HepG2 (cell line): ENCODE data around the gene SLC25A10. TPM values are rescaled to one million over a fixed set of nuclear protein-coding genes. Genes with fewer than 3 reads are reported as not detected.

Experiments used
- ASH2L ChIP-seq: fragments of 300-600, 200-600 bp; sonication (generic); IDR thresholded peaks from 2 replicates; pipeline ENCODE4 v1.7.0; 2017; ENCODE audit warnings: low read depth, mild to moderate bottlenecking, moderate library complexity, mixed read lengths, low read length; ENCODE audit not compliant: insufficient read length
- MIXL1 ChIP-seq: IDR thresholded peaks from 2 replicates; pipeline ENCODE4 v1.6.1; 2016
- NCOA2 ChIP-seq: sonication (generic); formaldehyde crosslinking; IDR thresholded peaks from 2 replicates; pipeline ENCODE4 v1.8.0; 2022; ENCODE audit warnings: inconsistent platforms
- PITX1 ChIP-seq: sonication (generic); formaldehyde crosslinking; IDR thresholded peaks from 2 replicates; pipeline ENCODE4 v1.5.1; 2020; ENCODE audit warnings: mild to moderate bottlenecking, missing genetic modification reagents
- POLR2G ChIP-seq: fragments of 200-400 bp; formaldehyde crosslinking; IDR thresholded peaks from 2 replicates; pipeline ENCODE4 v1.6.1; 2018; ENCODE audit warnings: mild to moderate bottlenecking, low read depth, low read length, moderate library complexity
- RNF219 ChIP-seq: sonication (generic); formaldehyde crosslinking; IDR thresholded peaks from 2 replicates; pipeline ENCODE4 v1.5.0; 2020; ENCODE audit warnings: mild to moderate bottlenecking, missing genetic modification reagents
- XRCC5 ChIP-seq: fragments of 200-400 bp; formaldehyde crosslinking; optimal IDR thresholded peaks from 2 replicates; pipeline ENCODE3; 2017; ENCODE audit warnings: mild to moderate bottlenecking, low read length
- ZBTB10 ChIP-seq: sonication (generic); formaldehyde crosslinking; IDR thresholded peaks from 2 replicates; pipeline ENCODE4 v1.4.0; 2020; ENCODE audit warnings: missing genetic modification reagents, borderline replicate concordance
- ZFP36 ChIP-seq: fragments of 150-350 bp; IDR thresholded peaks from 2 replicates; pipeline ENCODE4 v1.6.1; 2018; ENCODE audit warnings: borderline replicate concordance, low read length, low read depth; ENCODE audit not compliant: partially characterized antibody
- ZFYVE20 ChIP-seq: sonication (generic); formaldehyde crosslinking; IDR thresholded peaks from 2 replicates; pipeline ENCODE4 v1.8.0; 2023; ENCODE audit warnings: low read depth, mild to moderate bottlenecking, moderate library complexity, missing genetic modification reagents, borderline replicate concordance
- ZMYM3 ChIP-seq: sonication (generic); formaldehyde crosslinking; IDR thresholded peaks from 2 replicates; pipeline ENCODE4 v1.5.1; 2020; ENCODE audit warnings: mild to moderate bottlenecking, missing genetic modification reagents
- ZNF180 ChIP-seq: sonication (generic); formaldehyde crosslinking; IDR thresholded peaks from 2 replicates; pipeline ENCODE4 v1.4.0; 2020; ENCODE audit warnings: low read depth, missing genetic modification reagents, borderline replicate concordance
- ZNF251 ChIP-seq: sonication (generic); formaldehyde crosslinking; IDR thresholded peaks from 2 replicates; pipeline ENCODE4 v1.9.0; 2021; ENCODE audit warnings: mild to moderate bottlenecking, missing genetic modification reagents
- ZNF280B ChIP-seq: sonication (generic); formaldehyde crosslinking; IDR thresholded peaks from 2 replicates; pipeline ENCODE4 v1.5.0; 2020; ENCODE audit warnings: missing genetic modification reagents, mild to moderate bottlenecking, borderline replicate concordance
- ZNF354B ChIP-seq: sonication (generic); formaldehyde crosslinking; IDR thresholded peaks from 2 replicates; pipeline ENCODE4 v1.8.0; 2022; ENCODE audit warnings: mild to moderate bottlenecking, missing genetic modification reagents
- ZNF547 ChIP-seq: sonication (generic); formaldehyde crosslinking; IDR thresholded peaks from 2 replicates; pipeline ENCODE4 v1.5.1; 2020; ENCODE audit warnings: mild to moderate bottlenecking, missing genetic modification reagents
- ZNF567 ChIP-seq: sonication (generic); formaldehyde crosslinking; IDR thresholded peaks from 2 replicates; pipeline ENCODE4 v1.8.1; 2023; ENCODE audit warnings: mild to moderate bottlenecking, missing genetic modification reagents, borderline replicate concordance
- ZNF724P ChIP-seq: sonication (generic); formaldehyde crosslinking; IDR thresholded peaks from 2 replicates; pipeline ENCODE4 v1.8.0; 2022; ENCODE audit warnings: missing genetic modification reagents, borderline replicate concordance
- ZNF75D ChIP-seq: sonication (generic); formaldehyde crosslinking; IDR thresholded peaks from 2 replicates; pipeline ENCODE4 v1.8.1; 2023; ENCODE audit warnings: missing genetic modification reagents, mild to moderate bottlenecking, borderline replicate concordance
- ZNF83 ChIP-seq: sonication (generic); formaldehyde crosslinking; IDR thresholded peaks from 2 replicates; pipeline ENCODE4 v1.4.0; 2020; ENCODE audit warnings: missing genetic modification reagents, mild to moderate bottlenecking, borderline replicate concordance
- polyA plus RNA-seq, 8 experiments: library from polyadenylated mRNA; depleted of rRNA in 3 of 8; stranded (reverse) in 7 of 8; unstranded in 1 of 8; fragments of >200 nt; fragmentation: Illumina TruSeq in 4 of 8; extraction: Trizol in 4 of 8; gene quantifications; 2 replicates each; pipeline versions ENCODE4 v1.2.1 to v1.2.3, GENCODE V29; 2011 to 2016; ENCODE audit warnings: low read depth in 4 of 8, missing spikeins in 1 of 8, mixed read lengths in 1 of 8; ENCODE audit not compliant: insufficient read depth in 1 of 8
- total RNA-seq, 5 experiments: library from RNA; depleted of rRNA; stranded (reverse); fragments of >200 nt; fragmentation: Illumina TruSeq; extraction: Trizol; gene quantifications; 2 replicates each; pipeline ENCODE4 v1.2.3, GENCODE V29; 2016; ENCODE audit warnings: low read depth in 1 of 5
- TF ChIP-seq, protein P1 (sequence below): IDR thresholded peaks from 2 replicates; pipeline ENCODE4 v1.6.1; 2016; ENCODE audit warnings: mild to moderate bottlenecking, missing biosample characterization, missing genetic modification reagents
- TF ChIP-seq, protein P2 (sequence below): sonication (generic); formaldehyde crosslinking; IDR thresholded peaks from 2 replicates; pipeline ENCODE4 v1.4.0; 2020; ENCODE audit warnings: missing genetic modification reagents

SLC25A10 gene
- total and polyA plus RNA-seq, 2 of the 13 experiments (the other 11 are each of a cell fraction or from before 2014, with no cell fraction given): 46.5 to 140 TPM

GRCh38 chr17:81712468-81713003 lies 452 bp downstream of the SLC25A10 start (continued):
- TF ChIP-seq ZFYVE20: peak; percentile 9; the same call in 1 of the 2 replicates
- TF ChIP-seq XRCC5: peak; percentile 8
- peak; percentile 81; the same call in 1 of the 2 replicates for TF ChIP-seq ZNF724P (CRISPR knock-in tag)
- peak; percentile 85 for TF ChIP-seq ZMYM3 (CRISPR knock-in tag)
- TF ChIP-seq RNF219: no peak; the same call in 1 of the 2 replicates
- no peak for TF ChIP-seq ZNF251 (CRISPR knock-in tag)
- TF ChIP-seq PITX1 (CRISPR knock-in tag): peak; percentile 49; the same call in 1 of the 2 replicates
- peak; percentile 70; the same call in 1 of the 2 replicates for TF ChIP-seq ZNF567 (CRISPR knock-in tag)
- peak; percentile 36; the same call in 1 of the 2 replicates for TF ChIP-seq ZNF83 (CRISPR knock-in tag)
- TF ChIP-seq ZNF180: no peak
- no peak for TF ChIP-seq ZNF547 (CRISPR knock-in tag)
- no peak for TF ChIP-seq ZBTB10 (CRISPR knock-in tag)
- TF ChIP-seq ZFP36: no peak
- peak; percentile 72; the same call in 1 of the 2 replicates for TF ChIP-seq ZNF280B (CRISPR knock-in tag)
- no peak for TF ChIP-seq NCOA2 (CRISPR knock-in tag)
- TF ChIP-seq ZNF75D: no peak
- peak; percentile 17; the same call in 1 of the 2 replicates for TF ChIP-seq POLR2G
- TF ChIP-seq, protein P1, sequence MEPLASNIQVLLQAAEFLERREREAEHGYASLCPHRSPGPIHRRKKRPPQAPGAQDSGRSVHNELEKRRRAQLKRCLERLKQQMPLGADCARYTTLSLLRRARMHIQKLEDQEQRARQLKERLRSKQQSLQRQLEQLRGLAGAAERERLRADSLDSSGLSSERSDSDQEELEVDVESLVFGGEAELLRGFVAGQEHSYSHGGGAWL: no peak
- TF ChIP-seq ASH2L: peak; percentile 57
- TF ChIP-seq, protein P2, sequence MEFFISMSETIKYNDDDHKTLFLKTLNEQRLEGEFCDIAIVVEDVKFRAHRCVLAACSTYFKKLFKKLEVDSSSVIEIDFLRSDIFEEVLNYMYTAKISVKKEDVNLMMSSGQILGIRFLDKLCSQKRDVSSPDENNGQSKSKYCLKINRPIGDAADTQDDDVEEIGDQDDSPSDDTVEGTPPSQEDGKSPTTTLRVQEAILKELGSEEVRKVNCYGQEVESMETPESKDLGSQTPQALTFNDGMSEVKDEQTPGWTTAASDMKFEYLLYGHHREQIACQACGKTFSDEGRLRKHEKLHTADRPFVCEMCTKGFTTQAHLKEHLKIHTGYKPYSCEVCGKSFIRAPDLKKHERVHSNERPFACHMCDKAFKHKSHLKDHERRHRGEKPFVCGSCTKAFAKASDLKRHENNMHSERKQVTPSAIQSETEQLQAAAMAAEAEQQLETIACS (CRISPR knock-in tag): no peak
- TF ChIP-seq MIXL1 (CRISPR knock-in tag): 0 out of 2 replicates have a peak, but pooled peaks have one; percentile 10
- no peak for TF ChIP-seq ZNF354B (CRISPR knock-in tag)
